ENCODE data around the gene BGLAP.

DNA sequence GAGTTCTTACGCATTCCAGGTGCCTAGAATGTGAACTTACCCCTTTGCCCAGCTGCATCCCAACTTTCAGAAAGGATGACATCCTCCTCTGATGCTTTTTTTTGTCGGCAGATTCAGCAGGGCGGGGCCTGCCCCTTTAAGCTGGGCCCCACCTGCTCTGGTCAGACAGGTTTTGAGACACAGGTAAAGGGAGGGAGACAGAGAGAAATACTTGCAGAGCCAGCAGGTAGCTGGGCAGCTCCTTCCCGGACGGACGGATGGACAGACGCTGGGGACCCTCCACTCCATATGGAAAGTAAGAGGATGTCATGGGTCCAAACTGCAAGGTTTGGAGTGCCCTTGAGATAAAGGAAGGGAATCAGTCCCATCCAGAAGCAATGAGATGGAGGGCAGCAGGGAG lies 42.1 kb downstream of the BGLAP start, which contains the start of gene TMEM79:
- TF ChIP-seq CTCF (conservative IDR thresholded peaks at IDR 0.05; ENCODE audit: low read length), result no peak
- TF ChIP-seq EZH2phosphoT487 (IDR thresholded peaks at IDR 0.05; ENCODE audit: borderline replicate concordance), result no peak

Measured in Loucy (cell line).